Lower leg skin (tissue), 4 donors: ENCODE measurements around the gene GAS6. TPM values are rescaled to one million over a fixed set of nuclear protein-coding genes. Genes with fewer than 3 reads are reported as not detected.

ENCODE experiments used
- DNase-seq, 2 donors: peaks; one replicate each; pipeline ENCODE4 v3.0.0-alpha.2; 2019; ENCODE audit warnings: low spot score in 2 of 2
- H3K4me3 ChIP-seq: fragments of 200-600 bp; sonication (generic); 2 replicates; pipeline ENCODE4 v1.5.1; 2017; ENCODE audit warnings: mild to moderate bottlenecking, low read depth; ENCODE audit not compliant: poor library complexity, severe bottlenecking
- CTCF ChIP-seq, 3 donors: fragments of 450-650 bp; IDR thresholded peaks; one replicate each; pipeline ENCODE4 v1.5.1; 2016; ENCODE audit warnings: antibody characterized with exemption in 3 of 3, mild to moderate bottlenecking in 3 of 3, moderate library complexity in 2 of 3
- POLR2A ChIP-seq, 2 donors: fragments of 450-650 bp; IDR thresholded peaks; one replicate each; pipeline ENCODE4 v1.6.1; 2016 to 2017; ENCODE audit warnings: antibody characterized with exemption in 2 of 2, mild to moderate bottlenecking in 1 of 2, moderate library complexity in 1 of 2
- WGBS, 2 donors: methylation state at CpG; one replicate each; pipeline ENCODE4 v1.1.5; 2018; 5-methylcytosine and 5-hydroxymethylcytosine counted together
- intact Hi-C: fragments of 100-400 bp; cut with DNase I; formaldehyde crosslinking; loops from one replicate; pipeline ENCODE4 v1.15.0; 2023; ENCODE audit warnings: low total_unique reads
- total RNA-seq, 4 donors: library from RNA; depleted of rRNA; stranded (reverse); fragments of >200 nt; gene quantifications; one replicate each; pipeline ENCODE4 v1.1.0, GENCODE V29; 2016

GAS6 gene
- total RNA-seq, 4 donors from 2014 or later = 176 to 307 (median 213) TPM

- H3K4me3 ChIP-seq = no peak overlapping the region
- intact Hi-C loops = no loop called here
- 89 to 97% methylated on average over 14 of the region's 14 CpGs for WGBS, 2 donors
- TF ChIP-seq POLR2A (IDR thresholded peaks at IDR 0.05) (no peak), CTCF (IDR thresholded peaks at IDR 0.05) (no peak)
- no peak for DNase-seq
Measured at GRCh38 chr13:113886561-113887112, 22.8 kb upstream of the GAS6 start.

GRCh38 chr13:113884821-113885220 is 20.9 kb upstream of the GAS6 start:
- no peak for TF ChIP-seq POLR2A (IDR thresholded peaks at IDR 0.05)
- no peak overlapping the region for H3K4me3 ChIP-seq
- 96 to 98% methylated on average over 7 of the region's 7 CpGs for WGBS, 2 donors
- intact Hi-C loops = no loop called here
- no peak for DNase-seq

GRCh38 chr13:113883921-113884804 is 20.3 kb upstream of the GAS6 start:
- DNase-seq = peak in 1 of 2 donors; percentile 81
- intact Hi-C loops = no loop called here
- 91 to 93% methylated on average over 34 to 50 of the region's 51 CpGs for WGBS, 2 donors
- TF ChIP-seq CTCF (IDR thresholded peaks at IDR 0.05) (no peak), POLR2A (IDR thresholded peaks at IDR 0.05) (no peak)
- no peak overlapping the region for H3K4me3 ChIP-seq

- no peak for TF ChIP-seq POLR2A (IDR thresholded peaks at IDR 0.05)
- no peak for TF ChIP-seq CTCF (IDR thresholded peaks at IDR 0.05)
- intact Hi-C loops = no loop called here
- no peak overlapping the region for H3K4me3 ChIP-seq
- WGBS, 2 donors = 95 to 96% methylated on average over 50 of the region's 50 CpGs
- DNase-seq = peak in 1 of 2 donors; percentile 11
Measured at GRCh38 chr13:113883314-113883811, 19.5 kb upstream of the GAS6 start.

GRCh38 chr13:113882716-113883115 is 18.8 kb upstream of the GAS6 start:
- H3K4me3 ChIP-seq = no peak overlapping the region
- intact Hi-C loops = no loop called here
- TF ChIP-seq POLR2A (IDR thresholded peaks at IDR 0.05) (no peak), CTCF (IDR thresholded peaks at IDR 0.05) (no peak)
- DNase-seq = peak in 1 of 2 donors; percentile 14
- 82 to 84% methylated on average over 20 of the region's 20 CpGs for WGBS, 2 donors

- intact Hi-C loops = no loop called here
- no peak for TF ChIP-seq CTCF (IDR thresholded peaks at IDR 0.05)
- TF ChIP-seq POLR2A (IDR thresholded peaks at IDR 0.05) = no peak
- peak in 1 of 2 donors; percentile 33 for DNase-seq
- 14 to 27% methylated on average over 8 of the region's 8 CpGs for WGBS, 2 donors
- H3K4me3 ChIP-seq = no peak overlapping the region
Measured at GRCh38 chr13:113882267-113882630, 18.4 kb upstream of the GAS6 start.
